ENCODE measurements around the gene PAQR4.

DNA sequence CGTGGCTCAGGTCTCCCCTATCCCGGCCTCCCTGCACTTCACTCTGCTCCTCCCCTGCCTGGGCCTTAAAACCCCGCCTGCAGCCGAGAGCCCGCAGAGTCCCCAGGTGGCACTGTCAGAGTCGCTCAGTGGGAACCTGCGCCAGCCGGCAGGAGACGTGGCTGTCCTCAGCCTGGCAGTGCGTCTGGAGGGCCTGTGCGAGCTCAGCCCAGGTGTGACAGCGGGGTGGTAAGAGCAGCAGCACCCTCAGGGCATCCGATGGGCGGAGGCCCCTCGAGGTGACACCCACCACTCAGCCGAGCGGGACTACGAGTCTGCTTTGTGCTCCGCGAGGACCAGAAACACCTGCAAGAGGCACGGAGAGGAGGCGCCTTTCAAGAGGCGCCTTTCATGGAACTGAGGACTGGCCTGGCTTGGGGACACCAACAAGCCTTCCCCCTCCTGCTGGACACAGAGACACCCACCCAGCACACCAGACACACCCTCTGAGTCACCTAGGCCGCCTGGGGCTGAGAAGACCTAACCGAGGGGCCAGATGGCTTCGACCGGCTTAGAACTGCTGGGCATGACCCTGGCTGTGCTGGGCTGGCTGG, 43.8 kb downstream of the PAQR4 start, which contains the start of gene CLDN9:
- peak in 1 of 2 donors; percentile 44 for TF ChIP-seq POLR2A (IDR thresholded peaks at IDR 0.05)
- TF ChIP-seq, protein P1, sequence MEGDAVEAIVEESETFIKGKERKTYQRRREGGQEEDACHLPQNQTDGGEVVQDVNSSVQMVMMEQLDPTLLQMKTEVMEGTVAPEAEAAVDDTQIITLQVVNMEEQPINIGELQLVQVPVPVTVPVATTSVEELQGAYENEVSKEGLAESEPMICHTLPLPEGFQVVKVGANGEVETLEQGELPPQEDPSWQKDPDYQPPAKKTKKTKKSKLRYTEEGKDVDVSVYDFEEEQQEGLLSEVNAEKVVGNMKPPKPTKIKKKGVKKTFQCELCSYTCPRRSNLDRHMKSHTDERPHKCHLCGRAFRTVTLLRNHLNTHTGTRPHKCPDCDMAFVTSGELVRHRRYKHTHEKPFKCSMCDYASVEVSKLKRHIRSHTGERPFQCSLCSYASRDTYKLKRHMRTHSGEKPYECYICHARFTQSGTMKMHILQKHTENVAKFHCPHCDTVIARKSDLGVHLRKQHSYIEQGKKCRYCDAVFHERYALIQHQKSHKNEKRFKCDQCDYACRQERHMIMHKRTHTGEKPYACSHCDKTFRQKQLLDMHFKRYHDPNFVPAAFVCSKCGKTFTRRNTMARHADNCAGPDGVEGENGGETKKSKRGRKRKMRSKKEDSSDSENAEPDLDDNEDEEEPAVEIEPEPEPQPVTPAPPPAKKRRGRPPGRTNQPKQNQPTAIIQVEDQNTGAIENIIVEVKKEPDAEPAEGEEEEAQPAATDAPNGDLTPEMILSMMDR (IDR thresholded peaks at IDR 0.05): peak in 2 of 6 experiments; percentile 9 to 14
